HG02938 (cell line): ENCODE results near the gene USP54.

Experiments
- ATAC-seq: cut with Tn5 transposase; IDR thresholded peaks from one replicate; pipeline ENCODE4 v1.9.1; 2021; ENCODE audit warnings: mild to moderate bottlenecking, moderate library complexity; ENCODE audit not compliant: unreplicated experiment

USP54 gene

DNA sequence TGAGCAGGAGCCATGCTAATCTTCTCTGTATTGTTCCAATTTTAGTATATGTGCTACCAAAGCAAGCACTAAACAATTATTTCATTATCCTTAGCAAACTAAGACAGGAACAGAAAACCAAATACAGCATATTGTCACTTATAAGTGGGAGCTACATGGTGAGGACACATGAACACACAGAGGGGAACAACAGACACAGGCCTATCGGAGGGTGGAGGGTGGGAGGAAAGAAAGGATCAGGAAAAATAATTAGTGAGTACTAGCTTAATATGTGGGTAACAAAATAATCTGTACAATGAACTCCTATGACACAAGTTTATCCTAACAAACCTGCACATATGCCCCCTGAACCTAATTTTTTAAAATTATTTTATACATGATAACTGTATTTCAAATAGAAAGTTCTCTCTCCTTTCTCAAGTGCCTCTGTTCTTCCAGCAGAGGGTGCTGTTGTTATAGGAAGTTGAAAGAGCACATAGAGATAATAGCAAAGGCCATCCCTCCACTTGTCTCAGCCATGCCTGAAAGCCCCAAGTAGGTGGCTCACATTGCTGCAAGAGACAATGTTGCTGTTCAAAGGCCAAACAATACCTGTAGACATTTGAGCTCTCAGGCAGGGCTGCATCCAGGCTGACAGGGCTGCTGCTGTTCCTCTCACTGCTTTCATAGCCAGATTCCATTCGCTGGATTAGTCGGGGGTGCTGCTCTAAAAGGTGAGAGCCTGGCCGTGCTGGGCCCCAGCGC is 61.9 kb downstream of the USP54 start:
- no peak for ATAC-seq

GRCh38 chr10:73522263-73522662 is 68.9 kb downstream of the USP54 start:
- no peak for ATAC-seq

GRCh38 chr10:73519336-73519735 is 71.8 kb downstream of the USP54 start:
- no peak for ATAC-seq

DNA sequence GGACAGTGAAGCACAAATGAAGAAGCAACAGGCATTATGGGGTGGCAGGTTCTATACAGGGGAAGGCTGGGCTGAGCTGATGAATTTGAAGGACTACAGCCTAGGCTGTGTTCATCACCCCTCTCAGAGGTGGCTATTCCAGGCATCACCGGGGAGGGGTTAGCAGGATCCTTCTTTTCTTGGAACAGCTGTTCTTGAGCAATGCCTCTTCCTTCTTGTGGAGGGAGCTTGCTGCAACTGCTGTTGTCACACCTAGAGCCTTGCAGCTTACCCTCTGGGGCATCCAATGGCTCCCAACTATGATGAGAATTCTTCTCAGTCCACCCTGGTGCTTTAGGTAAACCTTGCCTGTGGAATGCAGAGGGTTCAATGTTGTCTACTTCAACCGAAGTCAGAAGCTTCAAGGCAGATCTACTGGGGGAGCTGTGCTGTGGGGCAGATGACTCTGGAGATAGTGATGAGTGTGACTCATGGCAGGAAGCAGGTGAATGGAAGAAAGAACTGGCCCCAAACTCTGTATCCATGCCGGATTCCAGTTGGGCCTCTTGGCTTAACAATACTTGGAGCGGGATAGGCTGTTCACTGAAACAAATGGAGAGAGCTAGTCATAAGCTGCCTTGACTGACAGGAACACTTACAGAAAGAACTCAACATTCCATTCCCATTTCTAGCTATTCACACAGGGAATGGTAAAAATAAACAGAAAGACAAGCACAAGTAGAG is 73.8 kb downstream of the USP54 start:
- no peak for ATAC-seq

DNA sequence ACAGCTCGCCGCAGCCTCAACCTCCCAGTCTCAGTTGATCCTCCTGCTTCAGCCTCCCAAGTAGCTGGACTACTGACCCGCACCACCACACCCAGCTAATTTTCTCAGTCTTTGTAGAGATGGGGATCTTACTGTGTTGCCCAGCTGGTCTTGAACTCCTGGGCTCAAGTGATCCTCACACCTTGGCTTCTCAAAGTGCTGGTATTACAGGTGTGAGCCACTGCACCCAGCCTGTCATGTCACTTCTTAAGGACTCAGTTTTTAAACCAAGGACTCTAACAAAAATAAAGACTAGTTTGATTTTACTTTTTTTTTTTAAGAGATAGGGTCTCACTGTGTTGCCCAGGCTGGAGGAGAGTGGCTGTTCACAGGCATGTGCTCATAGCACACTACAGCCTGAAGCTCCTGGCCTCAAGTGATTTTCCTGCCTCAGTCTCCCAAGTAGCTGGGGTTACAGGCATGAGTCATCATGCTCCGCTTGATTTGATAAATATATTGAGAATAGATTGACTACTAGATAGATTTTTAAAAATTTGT is 78.9 kb downstream of the USP54 start:
- ATAC-seq, result no peak

DNA sequence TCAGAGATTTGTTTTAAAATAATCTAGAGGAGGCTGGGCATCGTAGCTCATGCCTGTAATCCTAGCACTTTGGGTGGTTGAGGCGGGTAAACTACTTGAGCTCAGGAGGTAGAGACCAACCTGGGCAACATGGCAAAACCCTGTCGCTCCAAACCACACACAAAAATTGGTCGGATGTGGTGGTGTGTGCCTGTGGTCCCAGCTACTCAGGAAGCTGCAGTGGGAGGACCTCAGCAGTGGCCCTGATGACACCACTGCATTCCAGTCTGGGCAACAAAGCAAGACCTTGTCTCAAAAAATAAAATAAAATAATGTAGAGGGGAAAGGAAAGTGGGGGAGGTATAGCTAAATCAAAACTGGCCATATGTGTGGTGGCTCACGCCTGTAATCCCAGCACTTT is 81.4 kb downstream of the USP54 start:
- no peak for ATAC-seq

GRCh38 chr10:73506491-73506890 is 84.7 kb downstream of the USP54 start:
- no peak for ATAC-seq

GRCh38 chr10:73506074-73506473 is 85.1 kb downstream of the USP54 start:
- no peak for ATAC-seq

- no peak for ATAC-seq
Observed at GRCh38 chr10:73503037-73503436, 88.1 kb downstream of the USP54 start.

DNA sequence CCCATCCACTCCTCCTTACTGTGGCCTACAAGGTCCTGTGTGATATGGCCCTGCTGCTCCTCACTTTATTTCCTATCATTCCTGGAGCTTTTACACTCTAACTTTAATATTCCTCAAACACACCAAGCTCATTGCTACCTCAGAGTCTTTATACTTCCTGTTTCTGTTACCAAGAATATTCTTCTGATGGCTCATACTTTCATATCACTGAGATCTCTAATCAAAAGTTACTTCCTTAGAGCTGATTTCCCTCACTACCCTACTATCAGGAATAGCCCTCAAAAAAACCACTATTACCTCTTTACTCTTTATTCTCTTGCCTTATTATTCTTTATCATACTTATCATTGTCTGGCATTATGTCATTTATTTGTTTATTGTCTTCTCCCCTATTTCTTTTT is 89.5 kb downstream of the USP54 start:
- no peak for ATAC-seq

DNA sequence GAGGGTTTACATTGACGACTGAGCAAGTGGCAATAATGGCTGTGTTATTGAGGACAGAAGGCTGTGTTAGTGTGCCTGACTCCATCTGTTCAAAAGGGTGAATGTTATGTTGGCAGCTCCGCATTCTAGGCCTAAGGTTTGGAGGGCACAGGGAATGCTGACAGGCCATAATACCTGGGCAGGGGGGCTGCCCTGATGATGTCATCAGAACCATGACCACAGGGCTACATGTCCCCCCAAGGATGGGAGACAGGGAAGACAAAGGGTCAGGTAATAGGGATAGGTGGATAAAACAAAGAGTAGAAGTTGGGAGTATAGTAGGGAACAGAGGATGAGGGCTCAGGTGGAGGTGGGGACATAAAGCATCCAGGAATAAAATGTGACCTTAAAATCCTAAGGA is 93.5 kb downstream of the USP54 start:
- no peak for ATAC-seq

DNA sequence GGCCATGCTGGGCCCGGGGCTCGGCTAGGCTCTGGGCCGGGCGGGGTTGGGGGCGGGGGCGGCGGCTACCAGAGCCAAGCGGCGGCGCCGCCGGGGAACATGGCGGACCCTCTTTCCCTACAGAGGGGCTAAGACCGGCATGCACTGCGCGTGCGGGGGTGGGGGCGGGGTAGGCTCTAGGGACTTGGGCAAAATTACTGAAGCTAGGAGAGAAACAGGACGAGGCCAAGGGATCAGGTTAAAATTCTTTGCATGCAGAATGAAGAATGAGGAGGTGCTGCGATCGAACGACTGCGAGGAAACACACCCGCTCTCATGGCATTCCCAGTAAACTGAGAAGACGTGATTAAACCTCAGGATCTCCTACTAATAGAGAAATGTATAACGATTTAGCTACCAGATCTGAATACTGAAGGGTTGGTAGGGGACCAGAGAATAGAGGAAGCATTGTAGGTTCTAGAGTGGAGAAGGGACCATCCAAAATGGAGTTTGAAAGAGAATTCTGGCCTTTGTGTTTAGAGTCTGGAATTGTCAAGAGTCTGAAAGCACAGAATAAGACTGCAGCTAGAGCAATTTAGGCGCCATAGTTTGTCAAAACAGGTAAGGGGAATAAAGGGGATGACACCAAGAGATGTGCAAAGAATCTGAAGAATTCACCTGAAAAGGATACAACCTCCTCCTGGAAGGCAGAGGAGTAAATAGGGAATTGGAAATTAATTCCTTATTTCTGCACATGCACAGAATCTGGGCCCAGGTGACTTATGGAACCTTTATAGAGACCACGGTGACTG is 95.1 kb downstream of the USP54 start, which contains the start of gene PPP3CB:
PPP3CB (minus strand) TSS at position 141 of the 791 bp plus-strand sequence; CDS start at position 6, 135 bp downstream.
- peak; percentile 66 for ATAC-seq

DNA sequence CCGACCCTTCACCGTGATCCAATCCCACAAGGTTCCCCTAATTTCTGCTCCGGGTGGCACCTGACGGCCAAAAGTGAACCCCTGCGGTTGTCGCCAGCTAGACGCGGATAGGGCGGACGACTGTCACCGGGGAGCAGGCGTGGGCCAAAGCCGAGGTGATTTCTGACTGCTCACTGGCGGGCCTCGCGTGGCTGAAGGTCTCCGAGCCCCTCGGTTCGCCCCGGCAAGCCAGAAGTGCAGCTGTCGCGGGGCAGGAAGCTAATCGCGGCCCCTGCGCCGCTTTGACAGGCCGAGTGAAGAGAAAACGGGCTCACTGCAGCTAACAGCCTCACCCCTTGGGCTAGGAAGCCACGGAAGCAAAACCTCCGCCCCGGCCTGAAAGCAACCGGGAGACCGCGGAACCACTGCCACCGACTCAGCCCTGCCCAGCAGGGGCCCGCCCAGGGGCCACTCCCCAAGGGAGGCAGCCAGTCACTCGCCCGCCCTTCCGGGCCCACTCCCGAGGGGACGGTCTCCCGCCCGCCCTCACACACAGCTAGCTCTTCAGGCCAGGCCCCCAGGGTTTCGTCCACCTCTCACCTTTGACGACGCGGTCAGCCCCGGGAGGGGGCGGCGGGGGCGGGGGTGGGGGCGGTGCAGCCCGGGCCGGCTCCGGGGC is 95.8 kb downstream of the USP54 start:
- ATAC-seq, result peak; percentile 69

GRCh38 chr10:73494877-73495225 is 96.3 kb downstream of the USP54 start:
- ATAC-seq, result no peak

DNA sequence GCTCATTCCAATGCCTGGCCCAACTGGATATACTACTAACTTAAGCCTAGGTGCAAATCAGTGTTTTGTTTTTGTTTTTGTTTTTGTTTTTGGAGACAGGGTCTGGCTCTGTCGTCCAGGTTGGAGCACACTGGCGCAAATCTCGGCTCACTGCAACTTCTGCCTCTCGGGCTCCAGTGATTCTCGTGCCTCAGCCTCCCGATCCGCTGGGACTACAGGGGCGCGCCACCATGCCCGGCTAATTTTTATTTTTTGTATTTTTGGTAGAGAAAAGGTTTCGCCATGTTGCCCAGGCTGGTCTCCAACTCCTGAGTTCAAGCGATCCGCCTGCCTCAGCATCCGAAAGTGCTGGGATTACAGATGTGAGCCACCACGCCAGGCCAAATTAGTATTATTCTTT is 96.9 kb downstream of the USP54 start:
- no peak for ATAC-seq

- ATAC-seq, result no peak
Observed at GRCh38 chr10:73493781-73494180, 97.4 kb downstream of the USP54 start.

GRCh38 chr10:73486601-73487000 is 104.5 kb downstream of the USP54 start:
- ATAC-seq, result no peak

- no peak for ATAC-seq
Observed at GRCh38 chr10:73485320-73485719, 105.8 kb downstream of the USP54 start.

- ATAC-seq, result peak; percentile 59
Observed at GRCh38 chr10:73480158-73480557, 111.0 kb downstream of the USP54 start.

GRCh38 chr10:73478636-73479035 is 112.5 kb downstream of the USP54 start:
- no peak for ATAC-seq

DNA sequence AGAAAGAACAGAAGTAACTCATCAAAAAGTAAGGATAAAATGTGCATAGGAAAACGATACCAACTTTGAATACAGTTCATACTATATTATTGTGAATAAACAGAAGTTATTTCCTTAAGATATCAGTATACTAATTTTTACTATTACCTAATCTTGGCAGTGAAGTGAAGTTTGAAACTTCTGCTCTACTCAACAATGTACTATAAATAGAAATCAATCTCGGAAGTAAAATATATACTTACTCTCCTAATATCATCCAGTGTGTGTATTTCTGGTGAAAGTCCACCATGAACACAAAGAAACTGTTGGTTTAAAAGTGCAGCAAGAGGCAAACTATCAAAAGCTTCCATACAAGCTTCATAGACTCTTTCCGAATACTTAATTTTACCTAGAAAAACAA is 119.9 kb downstream of the USP54 start:
- ATAC-seq, result no peak
